GM19035 (cell line): ENCODE measurements around the gene GHRL.

Source experiments
- ATAC-seq: cut with Tn5 transposase; IDR thresholded peaks from one replicate; pipeline ENCODE4 v1.9.1; 2021; ENCODE audit not compliant: unreplicated experiment

The GHRL gene, protein sequence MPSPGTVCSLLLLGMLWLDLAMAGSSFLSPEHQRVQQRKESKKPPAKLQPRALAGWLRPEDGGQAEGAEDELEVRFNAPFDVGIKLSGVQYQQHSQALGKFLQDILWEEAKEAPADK

DNA sequence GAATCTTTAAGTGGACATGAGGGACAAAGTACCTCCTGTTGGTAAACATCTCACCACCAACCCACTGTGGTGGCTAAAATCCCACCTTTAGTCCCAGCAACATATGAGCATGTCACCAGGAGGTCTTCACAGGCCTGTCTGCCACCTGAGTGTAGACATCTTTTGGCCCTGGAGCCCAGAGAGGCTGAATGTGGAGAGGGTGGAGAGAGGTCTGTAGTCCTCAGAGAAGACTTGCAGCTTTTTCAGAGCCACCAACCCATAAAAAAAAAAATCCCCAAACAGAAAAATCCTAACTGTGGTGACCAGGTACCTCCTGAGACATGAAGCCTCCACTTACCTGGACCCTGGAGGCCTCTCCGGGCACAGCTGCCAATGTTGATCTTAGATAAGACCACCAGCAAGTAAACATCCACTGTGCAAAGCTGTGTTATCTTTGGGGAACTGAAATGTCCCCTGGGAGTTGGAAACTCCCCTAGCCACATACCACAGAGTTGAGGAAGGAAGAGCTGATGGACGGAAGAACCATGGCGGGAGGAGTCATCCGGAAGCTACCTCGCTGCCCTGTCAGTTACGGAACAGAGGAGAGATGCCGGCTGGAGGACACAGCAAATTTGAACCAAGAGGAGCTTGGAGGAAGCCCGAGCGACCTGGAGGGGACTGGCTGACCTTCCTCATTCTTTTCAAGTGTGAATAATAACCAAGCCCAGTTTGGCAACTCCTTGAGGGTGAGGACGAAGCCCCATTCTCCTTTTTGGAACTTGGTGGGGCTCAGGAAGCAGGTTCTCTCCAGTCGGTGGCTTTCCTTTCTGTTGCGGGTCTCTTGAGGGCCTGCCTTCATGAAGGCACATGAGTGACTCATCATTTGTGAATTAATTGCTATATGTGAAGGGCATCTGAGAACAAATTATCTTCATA, at the start of gene GHRL:
GHRL (minus strand) TSS at position 443 of the 915 bp plus-strand sequence. CDS start 2,767 bp downstream, outside the sequence.
- peak; percentile 76 for ATAC-seq

DNA sequence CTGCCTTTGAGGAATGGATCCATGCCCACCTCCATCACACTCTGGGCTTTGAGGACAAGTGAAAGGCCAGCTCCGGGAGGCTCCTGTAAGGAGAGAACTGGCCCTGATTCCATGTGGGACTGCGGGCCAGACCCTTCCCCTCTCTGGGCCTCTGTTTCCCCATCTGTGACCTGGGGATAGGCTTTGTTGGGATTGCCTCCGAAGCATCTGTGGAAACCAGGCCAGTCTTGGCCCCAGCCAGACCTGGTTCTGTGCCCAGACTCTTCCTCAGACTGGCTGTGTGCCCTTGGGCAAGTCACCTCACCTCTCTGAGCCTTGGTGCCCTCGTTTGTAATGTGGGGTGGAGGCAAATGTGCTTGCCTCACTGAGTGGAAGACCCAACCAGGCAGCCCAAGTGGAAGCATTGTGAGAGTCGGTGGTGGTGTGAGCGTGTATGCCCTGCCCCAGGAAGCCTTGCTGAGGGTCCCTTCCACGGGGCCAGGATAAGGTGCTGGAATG, 49.2 kb upstream of the GHRL start:
- no peak for ATAC-seq

DNA sequence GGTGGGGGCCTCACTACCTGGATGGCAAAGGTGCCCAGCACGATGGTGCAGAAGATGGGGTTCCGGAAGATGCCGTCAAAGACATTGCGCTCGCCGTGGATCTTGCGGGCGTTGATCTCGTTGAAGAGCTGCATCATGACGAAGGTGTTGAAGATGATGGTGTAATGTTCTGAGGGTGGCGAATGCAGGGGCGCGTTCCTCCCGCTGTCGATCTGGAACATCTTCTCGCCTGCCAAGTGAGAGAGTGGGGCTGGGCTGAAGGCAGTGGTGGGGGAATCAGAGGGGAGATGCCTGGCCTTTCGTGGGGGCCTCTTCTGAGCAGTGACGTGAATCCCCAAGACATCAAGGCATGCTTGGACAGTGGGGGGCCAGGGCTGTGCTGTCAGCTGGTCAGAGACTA, 47.7 kb upstream of the GHRL start:
- no peak for ATAC-seq

DNA sequence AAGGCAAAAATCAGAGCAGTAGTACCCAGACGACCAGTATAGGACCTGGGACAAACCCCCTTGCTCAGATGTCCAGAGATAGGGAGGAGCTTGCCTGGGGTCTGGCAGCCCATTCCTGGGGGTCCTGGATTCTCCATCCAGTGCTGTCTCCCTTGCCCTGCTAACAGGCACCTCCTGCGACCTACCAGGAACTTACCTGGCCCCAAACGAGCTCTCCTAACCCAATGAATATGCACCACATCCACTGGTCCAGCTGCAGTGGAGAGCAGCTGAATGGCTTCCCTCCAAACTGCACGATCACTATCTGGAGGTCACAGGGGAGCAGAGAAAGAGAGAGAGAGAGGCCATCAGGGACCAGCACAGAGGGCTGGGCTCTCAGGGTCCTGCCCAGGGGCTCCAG, 47.3 kb upstream of the GHRL start:
- no peak for ATAC-seq

DNA sequence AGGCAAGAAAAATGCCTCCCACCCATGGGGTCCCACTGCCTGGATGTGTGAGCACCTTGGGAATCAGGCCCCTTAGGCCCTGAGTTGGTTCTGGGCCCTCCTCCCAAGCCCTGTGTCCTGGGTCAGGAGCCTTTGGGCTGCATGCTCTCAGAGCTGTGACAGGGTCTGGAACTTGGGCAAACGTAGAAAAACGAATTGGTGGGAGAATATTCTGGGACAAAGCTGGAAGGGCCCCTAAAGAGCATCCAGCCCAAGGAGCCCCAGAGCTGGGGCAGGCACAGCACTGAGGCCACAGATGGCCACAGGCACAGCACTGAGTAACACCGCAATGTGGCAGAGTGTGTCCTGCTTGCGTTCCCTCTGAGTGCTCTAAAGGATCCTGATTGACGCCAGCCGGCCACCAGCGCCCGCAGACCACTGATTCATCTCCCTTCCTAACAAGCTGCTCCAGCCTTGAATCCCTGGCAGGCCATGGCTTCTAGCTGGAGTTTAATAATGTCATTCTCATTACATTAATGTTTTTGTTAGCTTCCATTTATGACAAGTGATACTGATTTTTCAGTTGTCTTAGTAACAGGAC, 46.7 kb upstream of the GHRL start:
- no peak for ATAC-seq

DNA sequence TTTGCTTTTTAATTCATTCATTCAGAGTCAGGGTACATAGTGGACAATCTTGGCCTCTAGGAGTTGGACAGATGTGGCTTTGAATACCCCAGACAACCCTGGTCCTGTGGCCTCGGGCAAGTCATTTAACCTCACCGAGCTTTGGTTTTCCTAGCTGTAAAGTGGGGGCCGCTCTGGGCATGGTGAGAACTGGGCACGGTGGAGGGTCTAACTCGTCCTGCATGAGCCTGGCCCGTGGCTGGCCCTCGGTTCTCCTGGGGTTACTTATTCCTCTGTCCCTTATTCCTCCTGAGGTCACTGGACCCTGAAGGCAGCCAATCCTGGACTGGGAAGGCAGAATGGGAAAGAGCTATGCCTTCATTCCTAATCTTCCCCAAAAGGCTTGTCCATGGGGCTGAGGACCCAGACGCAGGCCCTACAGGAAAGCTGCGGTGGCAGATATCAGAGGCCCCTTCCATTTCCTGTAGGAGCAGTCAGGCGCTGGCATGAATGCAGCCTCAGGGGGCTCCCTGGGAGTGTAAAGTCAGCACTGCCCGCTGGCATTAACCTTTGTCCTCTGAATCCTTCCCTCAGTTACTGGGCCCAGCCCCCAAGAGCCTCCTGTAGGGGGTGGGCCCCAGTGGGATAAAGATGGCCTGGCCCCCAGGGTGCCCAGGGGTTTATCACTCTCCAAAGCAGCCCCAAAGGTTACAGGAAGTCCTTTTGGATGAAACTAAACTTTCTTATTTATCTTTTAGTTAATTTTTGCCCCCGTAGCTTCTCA, 46.0 kb upstream of the GHRL start:
- ATAC-seq = no peak

DNA sequence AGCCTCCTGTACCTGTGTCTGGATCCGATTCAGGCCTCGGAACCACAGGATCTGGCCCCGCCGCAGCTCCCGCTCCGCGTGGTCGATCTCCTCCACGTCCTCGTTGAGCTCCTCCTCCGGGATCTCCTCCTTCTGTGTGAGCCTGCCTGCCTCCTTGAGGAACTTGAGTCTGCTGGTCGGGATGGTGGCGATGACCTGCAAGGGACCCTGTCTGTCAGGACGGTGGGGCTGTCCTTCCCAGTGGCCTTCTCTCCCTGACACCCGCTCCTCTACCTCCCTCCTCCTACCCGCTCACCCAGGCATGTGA, 45.4 kb upstream of the GHRL start:
- ATAC-seq = no peak

DNA sequence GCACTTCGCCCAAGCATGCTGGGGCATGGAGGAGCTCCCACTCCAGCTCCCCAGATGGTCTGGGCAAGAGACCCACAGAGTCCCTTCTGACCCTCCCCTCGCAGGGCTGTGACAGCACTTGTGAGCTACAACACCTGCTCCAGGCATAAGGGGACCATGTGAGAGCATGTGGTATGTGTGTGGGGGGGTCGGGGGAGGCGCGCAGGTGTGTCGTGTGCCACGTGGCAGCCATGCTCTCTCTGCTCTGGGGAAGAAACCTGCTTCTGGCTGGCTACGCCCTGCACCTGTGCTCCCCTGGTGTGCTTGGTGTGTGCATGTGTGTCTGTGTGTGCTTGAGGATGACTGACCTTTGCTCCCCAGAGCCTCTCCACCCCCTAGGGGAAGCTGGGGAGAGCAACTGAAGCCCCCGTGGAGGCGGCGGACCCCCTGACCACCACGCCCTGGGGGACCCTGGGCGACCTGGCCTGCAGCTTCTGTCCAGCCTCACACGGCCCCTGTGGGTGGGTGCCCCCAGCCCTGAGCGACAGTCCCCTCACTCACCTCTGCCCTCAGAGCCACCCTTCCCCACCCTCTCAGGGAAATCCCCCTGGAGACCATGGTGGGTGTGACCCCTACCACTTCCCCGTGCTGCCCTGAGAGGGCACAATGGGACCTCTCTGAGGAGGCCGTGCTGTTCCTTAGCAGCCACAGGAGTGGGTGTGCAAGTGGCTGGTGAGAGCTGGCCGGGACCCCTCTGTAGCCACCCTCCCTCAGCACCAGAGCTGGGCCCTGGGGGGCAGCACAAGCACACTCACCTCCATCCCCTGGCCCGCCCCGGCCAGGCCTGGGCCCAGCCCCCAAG, 44.8 kb upstream of the GHRL start:
- ATAC-seq = no peak

DNA sequence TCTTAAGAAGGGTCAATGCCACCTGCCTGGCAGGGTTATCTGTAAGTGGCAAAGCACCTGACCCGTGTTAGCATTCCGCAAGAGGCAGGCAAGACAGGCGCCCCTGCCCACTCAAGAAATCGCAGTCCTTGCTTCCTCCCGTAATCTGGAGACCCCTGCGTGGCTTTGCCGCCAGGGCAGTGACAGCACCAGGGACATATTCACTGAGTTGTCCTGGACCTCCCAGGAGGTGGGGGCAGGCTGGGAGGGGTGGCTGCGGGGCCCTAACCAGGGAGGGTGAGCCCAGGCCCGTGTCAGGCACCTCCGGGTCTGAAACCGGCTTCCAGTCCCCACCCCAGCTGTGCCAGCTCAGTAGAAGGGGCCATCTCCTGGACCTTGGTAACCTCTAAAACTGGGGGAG, 44.0 kb upstream of the GHRL start:
- ATAC-seq = no peak

DNA sequence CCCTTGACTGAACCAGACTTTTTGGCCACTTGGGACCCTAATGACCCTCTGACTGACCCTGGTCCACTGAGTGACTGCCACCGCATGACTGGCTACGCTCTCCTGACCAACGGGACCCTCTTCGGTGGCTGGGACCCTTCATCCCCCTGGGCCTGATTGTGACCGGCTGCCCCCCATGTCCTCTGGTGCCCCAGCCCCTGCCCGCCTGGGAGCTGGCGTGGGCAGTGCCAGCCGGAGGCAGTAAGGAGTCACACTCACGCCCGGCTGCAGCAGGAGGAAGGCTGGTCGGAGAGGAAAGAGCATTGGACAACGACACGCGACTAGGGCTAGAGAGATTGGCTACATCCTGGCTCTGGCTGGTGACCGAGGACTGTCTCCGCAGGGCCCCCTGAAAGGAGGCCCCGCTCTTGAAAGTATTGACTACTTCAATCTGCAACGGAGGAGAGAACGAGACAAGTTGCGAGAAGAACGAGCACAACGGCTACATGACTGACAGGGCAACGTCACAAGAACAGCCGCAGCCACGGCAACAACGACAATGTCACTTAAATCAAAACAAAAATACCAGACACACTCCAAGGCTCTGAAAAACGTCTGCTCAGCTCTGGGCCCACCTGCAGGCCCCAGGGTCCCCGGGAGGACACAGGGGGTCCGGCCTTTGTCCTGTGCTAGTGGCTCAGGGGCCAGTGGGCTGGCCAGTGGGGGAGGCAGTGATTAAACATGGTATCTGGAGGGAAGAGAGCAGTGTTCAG, 43.3 kb upstream of the GHRL start:
- no peak for ATAC-seq

DNA sequence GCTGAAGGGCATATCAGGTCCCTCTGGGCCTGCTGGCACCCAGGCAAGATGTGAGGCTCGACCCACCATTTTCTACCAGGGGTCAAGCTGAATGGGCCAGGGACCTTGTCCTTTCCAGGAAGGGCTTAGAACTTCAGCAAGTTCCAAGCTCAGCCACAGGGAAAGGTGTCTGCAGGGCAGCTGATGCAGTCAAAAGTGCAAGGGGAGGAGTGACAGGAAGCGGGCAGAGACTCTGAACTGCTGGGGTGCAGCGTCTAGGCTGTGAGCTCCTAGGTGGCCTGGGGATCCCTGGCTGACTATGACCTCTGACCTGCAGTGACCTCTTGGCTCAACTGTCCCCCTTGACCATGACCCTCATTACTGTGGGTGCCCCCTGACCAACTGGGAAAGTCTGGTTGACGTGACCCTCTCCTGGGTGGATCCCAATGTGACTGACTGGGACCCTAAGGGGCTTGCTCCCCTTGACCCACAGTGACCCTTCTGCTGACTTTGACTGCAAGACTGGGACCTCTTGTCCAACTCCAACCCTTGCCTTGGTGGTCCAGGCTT, 42.5 kb upstream of the GHRL start:
- no peak for ATAC-seq

DNA sequence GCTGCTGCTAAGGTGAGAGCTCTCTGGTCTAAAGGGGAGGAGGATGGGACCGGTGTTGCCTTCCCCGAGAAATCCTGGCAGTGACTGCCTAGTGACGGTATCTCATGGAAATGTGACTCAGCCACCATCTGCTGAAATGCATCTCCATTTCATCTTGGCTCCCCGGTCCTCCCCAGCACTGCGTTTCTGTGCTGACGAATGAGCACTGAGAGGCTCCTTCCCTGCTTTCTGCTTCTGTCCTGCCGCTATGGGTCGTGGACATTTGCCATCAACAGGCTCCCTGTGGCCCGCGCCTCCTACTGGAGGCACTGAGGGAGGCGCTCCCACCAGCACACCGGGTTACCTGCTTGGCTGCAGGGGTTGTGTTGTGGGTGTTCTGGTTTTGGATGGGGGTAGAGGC, 41.7 kb upstream of the GHRL start:
- ATAC-seq = no peak

DNA sequence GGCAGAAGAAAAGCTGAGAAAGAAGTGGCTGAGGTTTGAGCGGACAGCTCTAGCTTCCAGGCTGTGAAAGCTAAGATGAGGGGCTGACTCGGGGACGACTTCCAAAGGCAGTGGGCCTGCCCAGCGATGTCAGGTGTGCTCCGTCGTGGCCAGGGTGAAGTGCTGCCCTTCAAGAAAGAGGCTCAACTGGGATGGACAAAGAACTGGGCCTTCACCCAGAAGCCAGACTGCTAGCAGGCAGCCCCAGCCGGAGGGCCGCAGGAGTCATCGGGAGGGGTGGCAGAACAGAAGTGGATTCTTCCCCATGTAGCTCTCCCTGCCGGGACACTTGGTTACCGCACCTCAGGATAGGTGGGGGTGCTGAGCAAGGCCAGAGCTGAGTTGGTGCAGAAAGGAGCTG, 41.3 kb upstream of the GHRL start:
- no peak for ATAC-seq

DNA sequence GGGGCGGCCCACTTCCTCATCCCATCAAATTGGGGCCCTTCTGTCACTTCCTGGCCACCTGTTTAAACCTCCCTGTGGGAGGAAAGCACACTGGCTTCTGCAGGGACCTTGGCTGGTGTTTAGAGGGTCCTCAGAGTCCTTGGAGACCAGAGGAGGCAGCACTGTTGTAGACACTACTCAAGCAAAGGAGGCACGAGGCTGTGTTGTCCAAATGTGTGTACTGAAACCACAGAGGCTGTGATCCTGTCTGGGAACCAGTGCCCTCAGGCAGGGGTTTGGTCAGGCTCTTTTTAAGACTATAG, 40.6 kb upstream of the GHRL start:
- ATAC-seq = no peak

DNA sequence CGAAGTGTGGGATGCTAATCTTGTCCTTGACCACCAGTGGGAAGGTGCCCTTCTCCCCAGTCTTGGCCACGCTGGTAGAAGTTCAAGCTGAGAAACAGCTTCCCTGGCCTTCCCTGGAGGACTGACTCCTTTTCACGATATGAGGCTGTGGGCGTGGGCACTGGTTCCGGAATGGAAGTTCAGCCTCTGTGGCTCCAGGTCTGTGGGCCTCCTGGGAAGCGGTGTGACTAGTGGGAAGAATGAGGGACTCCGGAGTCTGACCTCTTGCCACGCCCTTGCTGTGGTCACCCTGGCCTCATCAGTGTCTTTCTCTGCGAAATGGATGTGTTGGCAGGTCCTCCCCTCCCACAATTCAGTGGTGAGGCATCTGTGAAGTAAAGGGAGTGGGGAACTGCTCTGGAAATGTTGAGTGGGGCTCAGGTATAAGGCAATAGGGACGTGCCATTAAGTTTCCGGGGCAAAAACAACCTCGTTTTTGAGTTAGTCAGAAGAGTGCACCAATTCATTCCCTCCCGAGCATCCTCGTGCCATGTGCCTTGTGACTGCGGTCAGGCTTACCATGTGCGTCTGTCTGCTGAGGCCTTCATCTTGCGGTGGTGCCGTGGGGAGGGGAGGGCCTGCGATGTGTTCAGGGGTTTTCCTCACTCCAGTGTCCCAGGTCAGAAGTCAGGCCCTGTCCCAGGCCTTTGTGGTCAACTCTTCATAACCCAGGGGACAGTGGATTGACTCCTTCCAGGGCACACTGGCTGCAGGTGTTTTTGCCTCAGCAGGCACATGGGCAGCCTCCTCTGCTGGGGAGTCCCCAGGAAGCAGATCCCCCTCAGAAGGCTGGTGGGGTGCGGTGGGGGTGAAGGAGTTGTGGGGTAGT, 40.0 kb upstream of the GHRL start:
- ATAC-seq = no peak

DNA sequence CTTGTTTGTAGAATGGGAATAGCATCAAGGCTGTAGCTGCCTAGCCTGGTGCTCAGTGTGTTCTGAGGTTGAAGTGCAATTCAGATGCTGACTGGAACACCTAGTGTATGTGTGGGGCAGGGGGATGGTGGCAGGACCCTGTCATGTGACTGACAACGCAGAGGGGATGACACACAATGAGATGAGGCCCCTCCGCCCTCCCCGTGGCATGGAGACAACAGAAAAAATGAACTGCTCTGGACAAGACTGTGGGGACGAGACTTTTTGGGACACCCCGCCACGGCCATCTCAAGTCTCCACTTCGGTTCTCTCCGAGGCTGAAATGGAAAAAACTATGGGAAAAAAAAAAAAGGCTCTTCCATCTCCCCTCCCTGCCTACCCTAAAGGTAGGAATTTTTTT, 38.6 kb upstream of the GHRL start:
- no peak for ATAC-seq

DNA sequence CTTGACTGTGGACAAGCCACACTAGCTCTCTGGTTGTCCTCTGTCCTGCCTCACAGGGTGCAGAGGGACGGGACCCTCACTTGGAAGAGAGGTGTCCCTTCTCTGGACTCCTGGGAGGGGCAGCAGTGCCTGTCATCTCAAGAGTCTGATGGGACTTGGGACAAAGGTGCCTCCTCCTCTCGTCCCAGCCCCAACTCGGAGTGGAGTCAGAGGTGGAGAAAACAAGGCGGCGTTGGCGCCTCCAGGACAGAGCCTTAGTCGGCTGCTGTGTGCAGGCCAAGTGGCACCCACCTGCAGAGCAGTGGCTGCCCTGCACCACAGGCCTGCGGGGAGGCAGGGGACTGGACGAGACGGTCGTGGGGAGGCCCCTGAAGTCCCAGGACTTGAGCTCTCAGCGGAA, 37.6 kb upstream of the GHRL start:
- no peak for ATAC-seq

DNA sequence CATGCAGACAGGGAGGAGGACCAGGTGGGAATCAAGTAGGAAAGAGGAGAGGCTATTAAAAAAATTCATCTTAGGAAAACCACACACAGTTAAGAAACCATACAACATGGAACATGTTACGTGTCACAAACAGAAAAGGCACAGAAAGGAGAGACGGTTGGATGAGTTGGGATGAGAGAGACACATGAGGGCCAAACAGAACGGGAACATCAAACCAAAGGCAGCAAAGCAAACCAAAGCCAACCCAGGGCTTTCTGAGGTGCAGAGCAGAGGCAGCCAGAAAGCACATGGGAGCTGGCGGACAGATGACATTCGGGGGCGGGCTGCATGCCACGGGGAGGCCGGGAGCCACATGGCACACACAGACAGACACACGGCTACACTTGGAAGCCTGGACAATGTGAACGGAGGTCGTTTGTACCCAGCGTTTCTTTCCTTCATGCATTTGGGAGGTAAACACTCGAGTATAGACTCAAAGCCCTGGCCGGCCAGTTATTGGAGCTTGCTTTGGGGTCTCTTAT, 36.8 kb upstream of the GHRL start:
- ATAC-seq = no peak
